HG03039 (cell line): Measurements from ENCODE around the gene HMGN5.

Experiments used
- ATAC-seq: cut with Tn5 transposase; IDR thresholded peaks from one replicate; pipeline ENCODE4 v1.9.1; 2021; ENCODE audit warnings: mild to moderate bottlenecking, moderate library complexity; ENCODE audit not compliant: unreplicated experiment

The HMGN5 gene, protein sequence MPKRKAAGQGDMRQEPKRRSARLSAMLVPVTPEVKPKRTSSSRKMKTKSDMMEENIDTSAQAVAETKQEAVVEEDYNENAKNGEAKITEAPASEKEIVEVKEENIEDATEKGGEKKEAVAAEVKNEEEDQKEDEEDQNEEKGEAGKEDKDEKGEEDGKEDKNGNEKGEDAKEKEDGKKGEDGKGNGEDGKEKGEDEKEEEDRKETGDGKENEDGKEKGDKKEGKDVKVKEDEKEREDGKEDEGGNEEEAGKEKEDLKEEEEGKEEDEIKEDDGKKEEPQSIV

DNA sequence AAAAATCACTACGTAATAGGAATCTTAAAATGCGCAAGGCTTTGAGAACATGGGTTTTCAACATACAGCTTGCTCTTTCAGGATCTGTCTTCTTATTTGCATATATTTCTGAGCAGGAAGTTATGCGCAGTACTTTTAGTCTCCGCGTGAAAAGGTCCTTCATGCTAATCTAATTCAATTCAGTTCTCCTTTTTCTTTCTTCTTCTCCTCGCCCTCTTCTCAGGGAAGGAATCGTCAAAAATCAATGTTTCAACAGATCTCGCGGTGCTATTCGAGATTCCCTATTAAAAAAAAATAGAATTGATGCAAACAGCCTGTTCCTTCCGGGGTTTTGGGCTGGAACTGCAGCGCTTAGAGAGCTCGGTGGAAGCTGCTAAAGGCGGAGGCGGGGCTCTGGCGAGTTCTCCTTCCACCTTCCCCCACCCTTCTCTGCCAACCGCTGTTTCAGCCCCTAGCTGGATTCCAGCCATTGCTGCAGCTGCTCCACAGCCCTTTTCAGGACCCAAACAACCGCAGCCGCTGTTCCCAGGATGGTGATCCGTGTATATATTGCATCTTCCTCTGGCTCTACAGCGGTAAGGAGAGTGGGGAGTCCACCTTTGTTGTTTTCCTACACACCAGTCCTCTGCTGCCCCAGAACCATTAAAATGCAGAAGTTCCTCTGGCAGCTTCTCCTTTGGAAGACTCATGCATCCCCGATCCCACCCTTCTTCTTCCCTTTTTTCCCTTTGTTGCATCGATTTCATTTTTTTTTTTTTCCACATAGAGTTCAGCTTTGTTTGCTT, at the start of gene HMGN5, which contains the start of gene SH3BGRL:
TSS of gene HMGN5 (minus strand) at position 243 of the 785 bp plus-strand sequence. CDS start 80,364 bp downstream, outside the sequence.
TSS of gene SH3BGRL (plus strand) at position 432 of the 785 bp plus-strand sequence. CDS start at position 531, 99 bp downstream.
- ATAC-seq: peak; percentile 93

DNA sequence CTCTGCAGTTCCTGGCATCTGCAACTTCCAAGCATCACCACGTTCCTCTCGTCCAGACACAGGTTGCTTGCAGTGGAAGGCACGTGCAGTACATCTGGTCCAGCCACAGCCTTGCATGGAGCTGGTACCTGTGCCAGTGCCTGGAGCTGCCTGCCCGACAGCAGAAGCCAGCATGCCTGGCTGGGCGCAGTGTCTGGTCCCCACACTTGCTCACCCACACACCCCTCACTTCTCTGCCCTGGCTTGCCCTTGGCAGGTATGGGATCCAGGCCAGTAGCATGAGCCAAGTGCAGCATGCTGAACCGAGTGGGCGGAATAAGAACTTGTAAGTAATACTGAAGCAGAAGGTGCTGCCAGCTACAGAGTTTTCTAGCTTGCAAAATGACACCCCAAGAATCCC, 40.0 kb upstream of the HMGN5 start:
- ATAC-seq: no peak

DNA sequence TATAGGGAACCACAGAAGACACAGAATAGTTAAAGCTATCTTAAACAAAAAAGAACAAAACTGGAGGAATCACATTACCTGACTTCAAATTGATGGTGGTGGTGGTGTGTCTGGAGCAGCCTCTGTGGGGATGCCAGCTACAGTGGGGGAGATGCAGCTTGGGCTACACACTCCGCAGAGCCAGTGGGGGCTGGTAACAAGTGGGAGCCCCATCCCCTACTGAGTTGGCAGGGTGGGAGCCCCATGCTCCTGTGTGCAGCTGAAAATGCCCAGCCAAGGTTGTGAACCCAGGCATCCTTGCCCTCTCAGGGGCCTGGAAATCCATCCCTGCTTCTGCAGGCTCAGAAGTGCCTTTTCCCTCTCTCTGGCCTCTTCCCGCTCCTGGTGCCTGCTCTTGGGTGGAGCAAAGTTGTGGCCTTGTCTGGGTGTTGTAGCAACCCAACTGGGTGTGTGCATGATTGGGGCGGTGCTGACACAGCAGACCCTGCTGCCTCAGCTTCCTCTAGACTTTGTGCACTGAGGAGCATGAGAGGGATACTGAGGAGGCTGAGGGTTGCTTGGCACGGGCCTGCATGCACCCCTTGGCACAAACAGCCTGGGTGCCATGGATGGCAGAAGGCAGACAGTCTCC, 39.1 kb upstream of the HMGN5 start:
- ATAC-seq: no peak

DNA sequence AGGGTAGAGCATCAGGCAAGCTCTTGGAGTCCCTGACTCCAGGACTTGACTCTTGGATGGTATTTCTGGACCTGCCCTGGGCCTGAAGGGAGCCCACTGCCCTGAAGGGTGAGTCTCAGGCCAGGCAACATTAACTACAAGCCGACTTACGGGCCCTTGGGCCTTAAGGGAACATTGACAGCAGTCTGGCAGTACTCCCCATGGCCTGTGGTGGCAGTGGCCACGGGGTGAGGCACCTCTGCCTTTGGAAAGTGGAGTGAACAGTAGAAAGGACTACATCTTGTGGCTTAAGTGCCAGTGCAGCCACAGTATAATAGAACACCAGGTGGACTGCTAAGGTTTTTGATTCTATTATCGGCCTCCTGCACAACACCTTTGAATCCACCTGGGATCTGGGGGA, 36.5 kb upstream of the HMGN5 start:
- no peak for ATAC-seq

DNA sequence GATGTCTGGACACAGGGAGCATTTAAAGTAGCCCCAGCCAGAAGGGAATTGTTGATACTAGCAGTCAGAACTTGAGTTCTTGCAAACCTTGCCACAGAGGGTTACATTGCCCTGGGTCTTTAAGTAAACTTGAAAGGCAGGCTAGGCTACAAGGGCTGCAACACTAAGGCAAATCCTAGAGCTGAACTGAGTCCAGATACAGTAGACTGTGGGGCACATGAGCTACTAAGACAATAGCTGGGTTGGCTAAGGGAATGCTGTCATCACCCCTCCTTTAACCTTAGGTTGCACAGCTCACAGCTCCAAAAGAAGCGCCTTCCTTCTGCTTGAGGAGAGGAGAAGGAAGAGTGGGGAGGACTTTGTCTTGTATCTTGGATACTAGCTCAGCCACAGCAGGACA, 35.8 kb upstream of the HMGN5 start:
- no peak for ATAC-seq

DNA sequence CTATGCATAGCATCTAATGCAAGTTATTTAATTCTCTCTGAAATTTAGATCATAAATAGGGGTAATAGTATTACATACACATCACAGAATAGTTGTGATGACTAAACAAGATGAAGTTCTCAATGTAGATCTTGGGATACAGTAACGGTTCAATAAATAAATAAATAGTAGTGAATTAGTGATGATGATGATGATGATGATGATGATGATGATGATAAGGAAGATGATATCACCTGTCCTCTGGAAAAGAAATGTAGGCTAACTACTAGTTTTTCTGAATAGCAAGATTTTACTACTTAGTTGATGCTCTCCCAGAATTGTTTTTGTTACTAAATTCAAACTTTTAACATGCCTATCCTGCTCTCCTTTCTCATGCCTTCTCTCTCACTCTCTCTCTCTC, 30.5 kb upstream of the HMGN5 start:
- no peak for ATAC-seq

DNA sequence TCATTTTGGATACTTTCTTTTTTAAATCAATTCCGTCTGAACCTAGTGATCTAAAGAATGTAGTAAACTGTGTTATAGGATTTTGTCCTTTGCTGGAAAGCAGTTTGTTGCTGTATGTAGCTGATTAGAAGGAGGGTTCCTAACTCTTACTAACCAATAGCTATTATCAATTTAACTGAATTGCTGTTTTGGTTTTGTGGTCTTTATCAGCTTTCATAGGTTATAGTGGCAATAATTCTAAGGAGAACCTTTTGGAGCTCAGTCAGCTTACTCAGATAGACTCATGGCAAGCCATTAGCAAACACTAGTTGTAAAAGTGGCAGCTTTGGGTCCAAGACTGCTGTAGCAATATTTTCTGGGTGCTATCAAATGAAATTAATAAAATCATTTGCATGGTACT, 29.8 kb upstream of the HMGN5 start:
- ATAC-seq: no peak

DNA sequence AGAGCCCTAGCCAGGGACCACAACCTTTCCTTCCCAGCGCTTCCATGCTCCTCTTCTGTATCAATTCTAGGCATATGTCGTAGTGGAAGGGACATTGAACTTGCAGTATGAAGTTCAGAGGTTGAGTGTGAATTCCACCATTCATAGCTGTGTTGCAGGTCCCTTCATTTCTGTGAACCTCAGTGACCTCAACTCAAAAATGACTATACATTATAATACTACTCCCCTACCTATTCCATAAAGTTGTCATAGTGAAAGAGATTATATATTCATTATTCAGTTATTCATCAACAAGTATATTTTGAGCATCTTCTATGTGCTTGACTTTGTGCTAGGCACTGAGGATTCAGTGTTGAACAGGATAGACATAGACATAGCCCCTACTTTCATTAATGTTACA, 28.2 kb upstream of the HMGN5 start:
- ATAC-seq: no peak

DNA sequence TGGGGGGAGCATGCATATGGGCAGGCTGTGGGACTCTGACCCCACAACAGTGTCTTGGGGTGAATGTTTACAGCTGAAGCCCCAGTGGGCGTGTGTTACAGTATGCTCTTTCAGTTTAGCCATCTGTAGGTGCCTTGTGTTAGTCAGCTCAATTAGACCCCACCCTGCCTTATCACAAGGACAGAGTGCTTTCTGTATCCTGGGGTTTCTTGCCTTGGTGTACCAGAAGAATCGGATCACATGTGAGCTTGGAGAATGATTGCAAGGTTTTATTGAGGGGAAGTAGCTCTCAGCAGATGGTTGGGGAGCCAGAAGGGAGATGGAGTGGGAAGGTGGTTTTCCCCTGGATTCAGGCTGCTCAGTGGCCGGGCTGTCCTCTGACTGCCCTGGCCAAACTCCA, 27.5 kb upstream of the HMGN5 start:
- ATAC-seq: no peak

DNA sequence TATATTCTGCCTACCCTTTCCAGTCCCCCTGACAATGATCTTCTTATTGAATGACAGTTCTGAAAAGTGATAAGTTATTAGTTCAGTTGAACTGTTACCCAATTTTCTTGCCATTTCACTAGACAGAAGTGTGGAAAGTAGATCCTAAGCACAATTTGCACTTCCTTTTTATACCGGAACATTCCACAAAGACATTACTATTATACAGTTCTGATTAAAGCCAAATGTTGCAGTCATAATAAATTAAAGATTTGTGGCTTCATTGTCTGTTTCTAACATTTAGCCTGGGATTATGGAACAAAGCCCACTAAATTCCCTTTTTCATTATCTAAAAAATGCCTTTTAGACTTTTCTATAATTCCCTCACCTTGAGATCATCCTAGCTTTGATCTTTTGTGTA, 14.0 kb upstream of the HMGN5 start:
- no peak for ATAC-seq

DNA sequence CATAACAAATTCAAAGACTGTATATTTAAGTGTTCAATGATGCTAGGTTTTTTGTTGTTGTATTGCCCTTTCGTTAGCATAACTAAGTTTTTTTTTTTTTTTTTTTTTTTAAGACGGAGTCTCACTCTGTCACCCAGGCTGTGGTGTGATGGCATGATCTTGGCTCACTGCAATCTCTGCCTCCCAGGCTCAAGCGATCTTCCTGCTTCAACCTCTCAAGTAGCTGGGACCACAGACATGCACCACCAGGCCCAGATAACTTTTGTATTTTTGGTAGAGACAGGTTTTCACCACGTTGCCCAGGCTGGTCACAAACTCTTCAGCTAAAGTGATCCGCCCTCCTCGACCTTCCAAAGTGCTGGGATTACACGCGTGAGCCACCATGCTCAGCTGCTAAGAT, 7.2 kb upstream of the HMGN5 start:
- no peak for ATAC-seq

DNA sequence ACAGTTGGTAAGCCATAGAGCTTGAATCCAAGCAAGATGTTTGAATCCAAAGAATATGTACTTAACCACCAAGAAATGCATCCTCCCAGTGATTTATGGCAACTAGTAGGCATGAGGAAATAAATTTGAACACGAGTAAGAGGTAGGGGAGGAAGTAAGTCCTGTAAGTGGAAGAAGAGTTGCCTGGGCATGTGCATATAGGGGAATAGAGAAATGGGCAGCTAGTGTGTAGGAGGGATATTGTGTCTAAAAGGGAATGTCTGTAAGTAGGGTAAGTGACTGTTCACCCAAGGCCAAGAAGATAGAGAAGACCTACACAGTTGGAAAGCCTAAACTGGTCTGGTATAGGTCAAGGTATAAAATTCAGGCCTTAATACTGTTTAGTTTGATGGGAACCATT, 4.8 kb upstream of the HMGN5 start:
- no peak for ATAC-seq

DNA sequence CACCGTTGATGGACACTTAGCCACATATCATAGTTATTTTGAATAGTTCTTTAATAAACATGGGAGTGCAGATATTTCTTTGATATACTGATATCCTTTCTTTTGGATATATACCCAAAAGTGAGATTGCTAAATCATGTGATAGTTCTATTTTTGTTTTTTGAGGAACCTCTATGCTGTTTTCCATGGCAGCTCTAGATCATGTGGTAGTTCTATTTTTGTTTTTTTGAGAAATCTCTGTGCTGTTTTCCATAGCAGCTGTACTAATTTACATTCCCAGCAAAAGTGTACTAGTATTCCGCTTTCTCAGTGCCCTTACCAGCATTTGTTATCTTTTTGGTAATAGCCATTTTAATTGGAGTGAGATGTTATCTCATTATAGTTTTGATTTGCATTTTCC, 3.8 kb upstream of the HMGN5 start:
- no peak for ATAC-seq

DNA sequence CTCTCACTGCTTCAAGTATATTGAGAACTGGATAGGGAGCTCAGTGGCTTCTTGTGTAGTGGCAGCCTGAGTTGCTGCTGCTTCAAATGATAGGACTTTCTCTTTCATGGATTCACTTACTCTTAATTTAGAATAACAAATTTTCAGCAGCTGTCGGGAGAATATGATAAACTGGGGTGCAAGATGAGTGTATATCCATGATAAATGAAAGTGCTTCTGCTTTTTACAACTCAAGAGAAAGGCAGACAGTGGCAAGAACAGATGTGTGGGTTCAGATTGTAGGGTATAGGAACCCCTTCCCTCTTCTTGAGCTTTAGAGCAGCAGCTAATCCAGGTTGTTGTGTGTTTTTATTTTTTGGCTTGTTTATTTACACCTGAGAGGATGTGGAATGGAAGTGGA, 1.2 kb upstream of the HMGN5 start:
- no peak for ATAC-seq

DNA sequence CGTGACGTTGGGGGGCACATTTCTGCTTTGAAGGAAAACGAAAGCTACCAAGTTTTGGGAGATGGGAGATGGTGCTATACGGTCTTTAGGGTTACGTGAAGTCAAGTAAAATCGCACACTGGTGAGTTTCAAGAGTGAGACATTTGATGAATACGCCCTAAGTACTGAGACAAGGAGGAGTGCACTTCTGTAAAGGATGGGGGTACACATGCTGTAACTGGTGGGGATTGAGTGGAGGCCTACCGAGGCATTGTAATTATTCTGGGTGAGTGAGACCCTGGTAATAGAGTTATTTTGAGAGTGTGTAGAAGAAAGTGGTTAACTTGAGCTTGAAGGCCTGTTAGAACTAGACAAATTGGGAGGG, 725 bp upstream of the HMGN5 start:
- ATAC-seq: no peak

DNA sequence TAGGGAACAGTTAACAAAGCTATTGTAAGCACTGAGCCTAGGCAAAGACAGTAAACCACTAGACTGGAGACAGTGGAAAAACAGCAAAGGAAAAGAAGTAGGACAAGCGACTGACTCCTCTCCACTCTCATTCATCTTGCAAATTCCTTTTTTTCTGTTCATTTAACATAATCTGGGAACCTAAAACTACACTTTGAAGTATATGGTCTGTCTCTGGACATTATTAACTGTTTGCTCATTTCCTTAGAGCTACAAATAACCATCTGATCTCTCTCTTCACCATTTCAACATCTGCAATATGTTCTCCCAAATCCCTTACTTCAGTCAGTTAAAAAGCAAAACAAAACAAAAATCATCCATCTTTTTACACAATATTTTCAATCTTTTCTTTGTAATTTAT, 642 bp downstream of the HMGN5 start:
- ATAC-seq: no peak

DNA sequence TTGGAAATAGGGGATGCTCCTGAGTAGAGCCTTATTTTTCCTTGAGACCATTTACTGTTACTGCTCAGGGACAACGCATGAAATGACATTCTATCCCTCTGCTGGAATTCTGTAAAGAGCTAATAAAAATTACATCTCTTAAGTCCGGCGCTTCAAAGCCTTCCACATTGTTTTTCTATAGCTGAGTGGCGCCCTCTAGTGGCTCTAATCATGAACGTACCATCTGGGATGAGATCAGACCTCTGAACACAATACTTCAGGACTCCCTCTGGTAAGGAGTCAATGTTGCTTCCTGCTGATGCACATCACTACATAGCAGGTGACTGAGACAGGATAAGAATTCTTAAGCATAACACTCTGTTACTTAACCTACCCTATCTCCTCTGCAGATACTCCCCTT, 6.0 kb downstream of the HMGN5 start:
- ATAC-seq: peak; percentile 79

DNA sequence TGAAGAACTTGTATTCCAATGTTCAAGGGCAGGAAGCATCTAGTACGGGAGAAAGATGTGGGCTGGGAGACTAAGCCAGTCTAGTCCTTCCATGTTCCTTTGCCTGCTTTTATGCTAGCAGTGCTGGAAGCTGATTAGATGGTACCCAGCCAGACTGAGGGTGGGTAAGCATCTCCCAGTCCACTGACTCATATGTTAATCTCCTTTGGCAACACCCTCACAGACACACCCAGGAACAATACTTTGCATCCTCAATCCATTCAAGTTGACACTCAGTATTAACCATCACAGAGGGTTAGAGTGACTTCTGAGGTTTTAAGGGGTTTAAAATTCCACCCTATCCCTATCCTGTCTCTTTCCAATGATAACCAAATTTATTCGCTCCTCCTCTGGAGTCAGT, 6.5 kb downstream of the HMGN5 start:
- ATAC-seq: no peak

DNA sequence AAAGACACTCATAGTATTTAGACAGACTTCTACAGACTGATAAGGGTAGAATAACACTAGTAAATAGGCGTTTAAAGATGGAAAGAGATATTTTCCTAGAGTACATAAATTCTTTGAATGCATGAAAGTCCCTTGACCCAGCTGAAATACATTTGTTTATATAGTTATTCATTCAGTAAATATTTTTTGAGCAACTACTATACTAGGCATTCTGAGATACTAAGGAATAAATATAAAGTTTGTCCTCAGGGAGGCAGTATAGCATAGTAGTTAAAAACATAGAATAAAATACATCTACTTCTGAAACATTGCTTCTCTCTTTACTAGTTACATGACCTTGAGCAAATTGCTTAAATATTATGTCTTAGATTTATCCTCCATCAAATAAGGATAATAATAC, 27.4 kb downstream of the HMGN5 start:
- ATAC-seq: peak; percentile 56

DNA sequence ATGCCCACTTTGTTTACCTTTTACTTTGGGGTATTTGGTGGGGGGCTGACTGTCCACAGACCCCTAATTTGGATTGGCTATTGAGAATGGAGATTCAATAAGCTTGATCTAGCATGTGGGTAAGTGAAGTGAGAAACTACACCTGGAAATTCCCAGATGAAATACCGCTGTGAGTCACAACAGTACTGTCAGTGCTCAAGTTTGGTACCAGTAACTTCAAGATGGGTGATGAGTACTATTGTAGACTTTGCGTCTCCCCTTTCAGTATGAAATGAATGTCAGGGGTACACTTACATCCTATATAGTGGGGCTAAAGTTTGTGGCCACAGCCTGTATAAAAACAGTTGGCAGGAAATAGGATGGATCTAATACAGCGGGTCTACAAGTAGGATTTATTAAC, 33.3 kb downstream of the HMGN5 start:
- ATAC-seq: no peak

DNA sequence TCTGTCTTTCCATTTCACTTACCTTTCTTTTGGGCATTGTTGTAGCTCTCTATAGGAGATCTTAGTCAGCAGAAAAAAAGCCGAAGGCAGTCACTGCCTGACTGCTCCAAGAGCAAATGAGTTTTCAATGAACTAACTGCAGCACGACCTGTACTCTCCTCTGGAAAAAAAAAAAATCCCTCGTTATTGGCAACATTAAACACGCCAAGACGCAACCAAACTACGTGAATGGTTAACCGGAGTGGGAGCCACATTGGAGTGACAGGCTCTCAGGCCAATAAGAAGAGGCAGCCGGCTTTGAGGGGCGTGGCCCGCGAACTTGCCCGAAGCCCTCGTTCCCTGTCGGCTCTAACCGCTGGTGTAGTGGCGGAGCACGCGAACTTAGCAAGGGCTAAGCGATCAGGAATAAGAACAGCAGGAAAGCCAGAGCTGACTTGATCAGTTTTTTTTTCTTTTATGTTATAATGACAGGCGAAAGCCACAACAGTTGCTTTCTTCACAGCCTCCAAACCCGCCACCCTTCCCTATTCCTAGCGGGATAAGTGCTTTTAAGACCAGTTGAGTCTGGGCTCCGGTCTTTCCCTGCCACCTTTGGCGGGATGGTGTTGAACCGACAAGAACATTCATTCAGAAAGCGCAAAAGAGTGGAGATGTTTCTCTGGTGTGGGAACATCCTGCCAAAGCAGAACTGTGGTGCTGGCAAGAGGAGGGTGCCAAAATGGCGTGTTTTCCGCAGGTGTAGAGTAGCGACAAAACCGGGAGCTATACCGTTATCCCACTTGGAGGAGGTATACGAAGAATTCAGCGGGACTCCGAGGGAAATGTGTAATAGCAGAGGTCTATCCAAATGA, 80.0 kb downstream of the HMGN5 start:
- peak; percentile 99 for ATAC-seq
